DOHH2 (cell line): ENCODE data around the gene EPHA3.
"Not testable (repeated sequence)": the region's sequence is repeated elsewhere in the genome, so short reads cannot be mapped to it uniquely, and the experiment has no call there.

ENCODE experiments used
- H3F3A ChIP-seq: fragments of 200-600 bp; sonication (generic), shearing (Covaris generic); 2 replicates; pipeline ENCODE4 v1.6.0; 2016; ENCODE audit warnings: antibody characterized with exemption, mild to moderate bottlenecking; ENCODE audit not compliant: control insufficient read depth, insufficient read depth
- H3K27ac ChIP-seq: fragments of 200-600 bp; sonication (generic); 2 replicates; pipeline ENCODE4 v1.5.1; 2014; ENCODE audit warnings: low read depth, mild to moderate bottlenecking, low read length, moderate library complexity
- H3K27me3 ChIP-seq: fragments of 200-600 bp; sonication (generic); 2 replicates; pipeline ENCODE4 v1.6.1; 2014; ENCODE audit warnings: mild to moderate bottlenecking, low read length, mixed read lengths; ENCODE audit not compliant: control insufficient read depth
- H3K36me3 ChIP-seq: fragments of 200-600 bp; sonication (generic); 2 replicates; pipeline ENCODE4 v1.6.1; 2014; ENCODE audit warnings: mild to moderate bottlenecking, low read length, moderate library complexity, mixed read lengths; ENCODE audit not compliant: control insufficient read depth
- H3K4me1 ChIP-seq: fragments of 200-600 bp; sonication (generic); 2 replicates; pipeline ENCODE4 v1.6.1; 2014; ENCODE audit warnings: mild to moderate bottlenecking, low read length, mixed read lengths; ENCODE audit not compliant: control insufficient read depth
- H3K4me2 ChIP-seq: fragments of 200-600 bp; sonication (generic); 2 replicates; pipeline ENCODE4 v1.6.0; 2014; ENCODE audit warnings: mild to moderate bottlenecking, low read length, moderate library complexity
- H3K4me3 ChIP-seq: fragments of 200-600 bp; sonication (generic); 2 replicates; pipeline ENCODE4 v1.5.1; 2014; ENCODE audit warnings: mild to moderate bottlenecking, low read length, mixed read lengths
- H3K79me2 ChIP-seq: fragments of 200-600 bp; sonication (generic); 2 replicates; pipeline ENCODE4 v1.6.1; 2014; ENCODE audit warnings: mild to moderate bottlenecking, low read length, mixed read lengths; ENCODE audit not compliant: control insufficient read depth
- H3K9me2 ChIP-seq: fragments of 200-600 bp; sonication (generic); replicated peaks from 2 replicates; pipeline ENCODE4 v1.6.1; 2014; ENCODE audit warnings: mild to moderate bottlenecking, low read length, mixed read lengths; ENCODE audit not compliant: control insufficient read depth
- H3K9me3 ChIP-seq: fragments of 200-600 bp; sonication (generic); 2 replicates; pipeline ENCODE4 v1.6.1; 2014; ENCODE audit warnings: antibody characterized with exemption, low read length, mixed read lengths; ENCODE audit not compliant: control insufficient read depth, insufficient read depth
- H4K20me1 ChIP-seq: fragments of 200-600 bp; sonication (generic); 2 replicates; pipeline ENCODE4 v1.6.0; 2014; ENCODE audit warnings: low read depth, mild to moderate bottlenecking, antibody characterized with exemption, low read length, moderate library complexity; ENCODE audit not compliant: control insufficient read depth, insufficient read depth
- CTCF ChIP-seq: fragments of 200-600 bp; sonication (generic); IDR thresholded peaks from one replicate; pipeline ENCODE4 v1.5.1; 2014; ENCODE audit warnings: antibody characterized with exemption, mild to moderate bottlenecking, low read depth, low read length; ENCODE audit not compliant: poor library complexity, severe bottlenecking
- EZH2phosphoT487 ChIP-seq: fragments of 200-600 bp; sonication (generic); IDR thresholded peaks from 2 replicates; pipeline ENCODE4 v1.6.1; 2017; ENCODE audit warnings: borderline replicate concordance, mild to moderate bottlenecking, antibody characterized with exemption, low read length, moderate library complexity, mixed read lengths

Gene EPHA3

GRCh38 chr3:89344076-89344475, 236.7 kb downstream of the EPHA3 start:
- Histone ChIP-seq H3K27ac (no peak overlapping the region), H4K20me1 (no peaks in the 10 kb centered on the region), H3K4me1 (no peaks in the 10 kb centered on the region), H3K27me3 (no peaks in the 10 kb centered on the region), H3K79me2 (no peaks in the 10 kb centered on the region), H3K9me3 (no peaks in the 10 kb centered on the region), H3K4me3 (no peak overlapping the region), H3K36me3 (no peaks in the 10 kb centered on the region), H3K4me2 (no peak overlapping the region), H3K9me2 (no peaks in the 10 kb centered on the region), H3F3A (no peaks in the 10 kb centered on the region)
- TF ChIP-seq CTCF (no peak), EZH2phosphoT487 (no peak)

- H3K4me2 ChIP-seq, H3K9me3 ChIP-seq, H3K4me3 ChIP-seq, H3K27me3 ChIP-seq, H3K9me2 ChIP-seq, H3K4me1 ChIP-seq, H3K79me2 ChIP-seq, H4K20me1 ChIP-seq, H3K36me3 ChIP-seq, H3K27ac ChIP-seq, H3F3A ChIP-seq: not testable (repeated sequence)
Observed at GRCh38 chr3:89350935-89351334, 243.5 kb downstream of the EPHA3 start.

GRCh38 chr3:89353465-89353864, 246.0 kb downstream of the EPHA3 start:
- Histone ChIP-seq H4K20me1 (no peaks in the 10 kb centered on the region), H3K79me2 (no peaks in the 10 kb centered on the region), H3K4me2 (no peak overlapping the region), H3K9me2 (no peaks in the 10 kb centered on the region), H3K27ac (no peak overlapping the region), H3K27me3 (no peaks in the 10 kb centered on the region), H3K9me3 (no peaks in the 10 kb centered on the region), H3F3A (no peaks in the 10 kb centered on the region), H3K4me3 (no peak overlapping the region), H3K4me1 (no peaks in the 10 kb centered on the region), H3K36me3 (no peaks in the 10 kb centered on the region)
- TF ChIP-seq CTCF (no peak), EZH2phosphoT487 (no peak)

GRCh38 chr3:89358281-89358680, 250.9 kb downstream of the EPHA3 start:
- Histone ChIP-seq H3K27me3 (no peaks in the 10 kb centered on the region), H3K4me3 (no peak overlapping the region), H3K9me2 (no peaks in the 10 kb centered on the region), H3F3A (no peaks in the 10 kb centered on the region), H3K36me3 (no peaks in the 10 kb centered on the region), H3K79me2 (no peaks in the 10 kb centered on the region), H3K4me2 (no peak overlapping the region), H4K20me1 (no peaks in the 10 kb centered on the region), H3K4me1 (no peaks in the 10 kb centered on the region), H3K27ac (no peak overlapping the region), H3K9me3 (no peaks in the 10 kb centered on the region)
- no peak for TF ChIP-seq CTCF
- TF ChIP-seq EZH2phosphoT487: no peak
